ENCODE data around the gene PTTG1IP. TPM values are rescaled to one million over a fixed set of nuclear protein-coding genes. Genes with fewer than 3 reads are reported as not detected.

The PTTG1IP gene
- total and polyA plus RNA-seq, 2 donors (not counting 1 experiment from before 2014, with no cell fraction given) = 30.7 to 58.6 TPM

GRCh38 chr21:44803651-44804050 is 69.8 kb downstream of the PTTG1IP start:
- intact Hi-C loops (cut with micrococcal nuclease) = loop anchor here (5.0 kb wide), 2 partner anchors 324 to 1016 kb away; partner anchors contain the start of gene RRP1

More at GRCh38 chr21:44803651-44804050, 69.8 kb downstream of the PTTG1IP start:
- Histone ChIP-seq H3K4me1 (ENCODE audit: control insufficient read depth in 2 of 2, insufficient read depth in 2 of 2, low read length in 2 of 2) (peaks cover 19 to 21% of the 10 kb centered on the region in 2 donors), H2AFZ (ENCODE audit: insufficient read depth, low read depth, low read length, poor library complexity, severe bottlenecking) (no peak overlapping the region), H3K9me3 (ENCODE audit: control extremely low read depth in 1 of 3, control insufficient read depth in 2 of 3, insufficient read depth in 1 of 3, low read length in 2 of 3) (no peaks in the 10 kb centered on the region), H4K20me1 (ENCODE audit: control insufficient read depth, insufficient read depth, low read length, poor library complexity, severe bottlenecking) (peaks cover 23% of the 10 kb centered on the region), H3K27ac (ENCODE audit: low read length in 2 of 2) (no peak overlapping the region), H3K36me3 (replicated peaks in 1 of 2; ENCODE audit: control extremely low read depth in 1 of 2, control insufficient read depth in 1 of 2, extremely low read depth in 1 of 2, insufficient read depth in 2 of 2, low read length in 1 of 2) (peaks cover 1 to 30% of the 10 kb centered on the region in 2 experiments), H3K9ac (ENCODE audit: low read length) (no peak overlapping the region), H3K4me2 (replicated peaks; ENCODE audit: low read depth, low read length, poor library complexity, severe bottlenecking) (no peak overlapping the region), H3K4me3 (ENCODE audit: control extremely low read depth in 1 of 5, extremely low read depth in 1 of 5, insufficient read depth in 1 of 5, low read depth in 2 of 5, low read length in 4 of 5) (no peak overlapping the region), H3K27me3 (replicated peaks in 1 of 4; ENCODE audit: control extremely low read depth in 1 of 4, control insufficient read depth in 3 of 4, insufficient read depth in 4 of 4, low read length in 3 of 4) (no peaks in the 10 kb centered on the region), H3K79me2 (ENCODE audit: control insufficient read depth, insufficient read depth, low read length) (peaks cover 35% of the 10 kb centered on the region)
- Mint-ChIP-seq H3K4me3 (peak overlapping the region; percentile 88), H3K4me1 (peaks cover 30% of the 10 kb centered on the region), H3K9me3 (ENCODE audit: insufficient read depth) (no peaks in the 10 kb centered on the region), H3K27ac (no peak overlapping the region), H3K27me3 (no peaks in the 10 kb centered on the region)
- POLR2A ChIA-PET = interaction anchor here (1.0 kb wide), 1 partner anchor 14 kb away, joined by 3 read pairs; the partner anchor contains the start of gene SUMO3
- ATAC-seq (ENCODE audit: low read depth) (no peak), DNase-seq (no peak)
- TF ChIP-seq CTCF (IDR thresholded peaks at IDR 0.05) = no peak
- TF ChIP-seq EZH2 (IDR thresholded peaks at IDR 0.05; ENCODE audit: borderline replicate concordance, insufficient read depth, low read depth, low read length, poor library complexity, severe bottlenecking) = no peak
- CTCF ChIA-PET = interaction anchor here (0.6 to 1.3 kb wide), 3 partner anchors 89 to 251 kb away, joined by 3 to 4 read pairs (median 3); partner anchors contain the start of gene SLX9
- WGBS (ENCODE audit: insufficient coverage) = 76% methylated on average over 3 of the region's 3 CpGs
